NCI-H510A (cell line): ENCODE results near the gene OCIAD1.
"Not testable (repeated sequence)": the region's sequence is repeated elsewhere in the genome, so short reads cannot be mapped to it uniquely, and the experiment has no call there.

ENCODE experiments used
- DNase-seq: peaks from one replicate; lab custom pipeline; 2025; lab: John Stamatoyannopoulos, UW

The OCIAD1 gene

GRCh38 chr4:48821431-48821830 lies 9.5 kb upstream of the OCIAD1 start:
- not testable (repeated sequence) for DNase-seq

DNA sequence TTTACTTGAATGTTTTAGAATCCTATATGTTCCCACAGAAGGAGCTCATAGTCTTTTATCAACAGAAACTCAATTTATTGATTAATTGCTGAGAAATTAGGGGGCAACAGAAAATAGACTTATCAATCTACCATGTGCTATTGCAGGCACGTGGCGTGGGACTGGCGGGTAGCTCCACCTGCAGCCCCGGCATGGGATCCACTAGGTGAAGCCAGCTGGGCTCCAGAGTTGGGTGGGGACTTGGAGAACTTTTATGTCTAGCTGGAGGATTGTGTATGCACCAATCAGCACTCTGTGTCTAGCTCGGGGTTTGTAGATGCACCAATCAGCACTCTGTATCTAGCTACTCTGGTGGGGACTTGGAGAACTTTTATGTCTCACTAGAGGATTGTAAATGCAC lies 3.3 kb upstream of the OCIAD1 start:
- DNase-seq = no peak

- no peak for DNase-seq
Observed at GRCh38 chr4:48831532-48832030, 693 bp downstream of the OCIAD1 start.

GRCh38 chr4:48832571-48832970 lies 1.7 kb downstream of the OCIAD1 start:
- DNase-seq = no peak

- DNase-seq = no peak
Observed at GRCh38 chr4:48836658-48837057, 5.8 kb downstream of the OCIAD1 start.

DNA sequence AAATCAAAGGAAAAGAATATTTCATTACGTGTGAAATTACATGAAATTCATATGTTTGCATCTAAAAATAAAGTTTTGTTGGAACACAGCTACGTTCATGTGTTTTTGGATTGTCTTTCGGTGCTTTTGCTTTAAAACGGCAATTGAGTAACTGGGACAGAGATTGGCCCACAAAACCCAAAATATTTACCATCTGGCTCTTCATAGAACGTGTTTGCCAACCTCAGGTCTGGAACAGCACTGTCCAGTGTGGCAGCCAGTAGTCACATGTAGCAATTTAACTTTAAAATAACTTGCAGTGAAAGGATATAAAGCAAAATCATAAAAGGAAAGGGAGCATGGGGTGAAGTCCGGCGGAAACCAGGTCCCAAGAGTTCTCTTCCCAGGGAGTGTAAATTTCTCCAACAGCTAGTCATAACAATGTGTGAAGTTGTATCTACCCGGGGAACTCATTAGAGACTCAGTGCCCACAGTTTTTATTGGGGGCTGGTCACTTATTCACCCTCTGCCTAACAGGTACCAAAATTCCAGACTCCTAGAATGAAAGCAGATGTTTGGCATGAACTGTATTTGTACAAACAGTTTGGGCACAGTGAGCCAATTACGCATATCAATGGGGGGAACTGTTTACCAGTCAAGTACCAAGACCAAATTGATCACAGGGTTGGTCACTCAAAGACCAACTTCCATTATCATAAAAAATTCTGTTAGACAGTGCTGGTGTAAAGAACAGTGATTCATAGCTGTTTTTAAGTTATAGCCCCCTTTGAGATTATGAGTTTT lies 10.3 kb downstream of the OCIAD1 start:
- DNase-seq = no peak

GRCh38 chr4:48844843-48845242 lies 14.0 kb downstream of the OCIAD1 start:
- no peak for DNase-seq

DNA sequence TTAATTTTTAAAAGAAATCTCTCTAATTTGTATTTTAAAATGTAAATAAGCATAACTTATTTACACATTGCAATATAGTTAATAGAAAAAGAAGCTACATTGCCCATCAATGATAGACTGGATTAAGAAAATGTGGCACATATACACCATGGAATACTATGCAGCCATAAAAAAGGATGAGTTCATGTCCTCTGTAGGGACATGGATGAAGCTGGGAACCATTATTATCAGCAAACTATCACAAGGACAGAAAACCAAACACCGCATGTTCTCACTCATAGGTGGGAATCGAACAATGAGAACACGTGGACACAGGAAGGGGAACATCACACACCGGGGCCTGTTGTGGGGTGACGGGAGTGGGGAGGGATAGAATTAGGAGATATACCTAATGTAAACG lies 17.9 kb downstream of the OCIAD1 start:
- not testable (repeated sequence) for DNase-seq

DNA sequence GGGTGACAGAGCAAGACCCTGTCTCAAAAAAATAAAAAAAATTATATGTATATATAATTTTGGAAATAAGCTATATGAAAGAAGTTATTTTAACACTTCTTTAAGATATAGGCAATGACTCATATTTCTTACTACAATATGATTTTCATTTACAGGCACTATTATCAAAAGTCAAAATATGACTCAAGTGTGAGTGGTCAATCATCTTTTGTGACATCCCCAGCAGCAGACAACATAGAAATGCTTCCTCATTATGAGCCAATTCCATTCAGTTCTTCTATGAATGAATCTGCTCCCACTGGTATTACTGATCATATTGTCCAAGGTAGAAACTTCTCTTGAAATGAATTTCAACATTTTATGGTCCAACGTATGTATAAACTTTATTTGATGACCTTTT lies 20.8 kb downstream of the OCIAD1 start:
- no peak for DNase-seq

DNA sequence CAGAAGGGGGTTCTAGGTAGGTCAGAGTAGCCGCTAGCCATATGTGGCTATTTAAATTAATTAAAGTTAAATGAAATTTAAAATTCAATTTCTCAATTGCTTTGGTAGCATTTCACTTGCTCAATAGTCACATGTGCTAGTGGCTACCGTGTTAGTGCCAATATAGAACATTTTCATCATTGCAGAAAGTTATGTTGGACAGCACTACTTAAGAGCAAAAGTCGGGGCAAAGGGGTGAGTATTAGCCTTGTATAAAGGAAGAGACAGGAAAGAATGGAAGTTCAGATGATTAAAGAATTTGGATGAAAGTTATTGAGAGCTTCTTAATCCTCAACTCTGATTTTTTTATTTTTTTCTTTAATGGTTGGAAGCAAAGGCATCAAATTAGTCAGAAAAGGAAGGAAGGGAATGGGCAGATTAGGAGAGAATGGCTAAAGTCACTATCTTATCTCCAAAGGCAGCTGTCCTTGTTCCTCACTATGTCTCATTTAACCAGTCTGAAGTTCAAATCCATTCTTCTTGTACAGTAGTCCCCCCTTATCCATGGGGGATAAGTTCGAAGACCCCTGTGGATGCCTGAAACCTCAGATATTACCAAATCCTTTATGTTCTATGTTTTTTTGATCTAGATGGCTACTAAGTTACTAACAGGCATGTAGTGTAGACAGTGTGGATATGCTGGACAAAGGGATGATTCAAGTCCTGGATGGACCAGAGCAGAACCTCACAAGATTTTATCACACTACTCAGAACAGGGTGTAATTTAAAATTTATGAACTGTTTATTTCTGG lies 22.9 kb downstream of the OCIAD1 start:
- no peak for DNase-seq

GRCh38 chr4:48854395-48854683 lies 23.5 kb downstream of the OCIAD1 start:
- no peak for DNase-seq

GRCh38 chr4:48854982-48855381 lies 24.1 kb downstream of the OCIAD1 start:
- no peak for DNase-seq

DNA sequence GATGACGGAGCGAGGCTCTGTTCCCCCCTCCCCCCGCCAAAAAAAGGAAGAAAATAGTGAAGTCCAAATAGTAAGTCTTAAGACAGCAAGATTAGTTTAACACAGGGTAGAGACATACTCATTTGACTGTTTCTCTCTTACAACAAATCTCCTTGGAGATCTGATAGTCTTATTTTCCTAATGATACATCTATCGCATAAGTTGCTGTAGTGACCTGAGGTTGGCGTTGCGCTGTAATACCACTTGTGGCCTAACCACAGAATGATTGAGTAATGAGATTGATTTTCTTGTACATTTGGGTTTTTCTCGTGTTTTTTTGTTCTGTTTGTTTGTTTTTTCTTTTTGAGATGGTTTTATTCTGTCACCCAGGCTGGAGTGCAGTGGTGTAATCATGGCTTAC lies 27.2 kb downstream of the OCIAD1 start:
- no peak for DNase-seq

DNA sequence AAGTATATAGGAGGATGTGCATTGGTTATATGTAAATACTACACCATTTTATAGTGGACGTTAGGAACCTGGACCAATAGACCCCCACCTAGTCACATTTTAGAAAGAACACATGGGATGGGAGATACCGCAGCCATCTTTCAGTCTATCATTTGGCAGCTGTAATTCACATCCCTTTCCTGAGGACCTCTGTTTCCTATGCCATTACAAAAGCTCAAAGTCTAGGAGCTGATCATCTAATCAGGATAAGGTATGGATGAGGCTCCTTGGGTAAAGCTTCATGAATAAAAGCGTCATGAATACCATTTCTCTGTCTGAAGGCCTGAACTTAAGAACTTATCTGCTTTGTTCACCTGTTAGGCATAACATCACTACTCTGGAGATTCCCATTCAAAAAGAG lies 31.1 kb downstream of the OCIAD1 start:
- DNase-seq = no peak

GRCh38 chr4:48862661-48863060 lies 31.8 kb downstream of the OCIAD1 start:
- DNase-seq = no peak

DNA sequence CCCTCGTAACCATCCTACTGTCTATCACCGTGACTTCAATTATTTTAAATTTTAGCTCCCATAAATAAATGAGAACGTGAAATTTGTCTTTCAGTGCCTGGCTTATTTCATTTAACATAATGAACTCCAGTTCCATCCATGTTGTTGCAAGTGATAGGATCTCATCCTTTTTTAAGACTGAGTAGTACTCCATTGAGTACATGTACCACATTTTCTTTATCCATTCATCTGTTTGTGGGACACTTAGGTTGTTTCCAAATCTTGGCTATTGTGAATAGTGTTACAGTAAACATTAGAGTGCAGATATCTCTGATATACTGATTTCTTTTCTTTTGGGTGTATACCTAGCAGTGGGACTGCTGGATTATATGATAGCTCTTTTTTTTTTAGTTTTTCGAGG lies 32.8 kb downstream of the OCIAD1 start:
- no peak for DNase-seq

DNA sequence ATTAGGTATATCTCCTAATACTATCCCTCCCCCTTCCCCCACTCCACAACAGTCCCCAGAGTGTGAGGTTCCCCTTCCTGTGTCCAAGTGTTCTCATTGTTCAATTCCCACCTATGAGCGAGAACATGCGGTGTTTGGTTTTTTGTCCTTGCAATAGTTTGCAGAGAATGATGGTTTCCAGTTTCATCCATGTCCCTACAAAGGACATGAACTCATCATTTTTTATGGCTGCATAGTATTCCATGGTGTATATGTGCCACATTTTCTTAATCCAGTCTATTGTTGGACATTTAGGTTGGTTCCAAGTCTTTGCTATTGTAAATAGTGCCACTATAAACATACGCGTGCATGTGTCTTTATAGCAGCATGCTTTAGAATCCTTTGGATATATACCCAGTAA lies 33.8 kb downstream of the OCIAD1 start:
- not testable (repeated sequence) for DNase-seq

- DNase-seq = no peak
Observed at GRCh38 chr4:48877827-48878535, 47.1 kb downstream of the OCIAD1 start.

DNA sequence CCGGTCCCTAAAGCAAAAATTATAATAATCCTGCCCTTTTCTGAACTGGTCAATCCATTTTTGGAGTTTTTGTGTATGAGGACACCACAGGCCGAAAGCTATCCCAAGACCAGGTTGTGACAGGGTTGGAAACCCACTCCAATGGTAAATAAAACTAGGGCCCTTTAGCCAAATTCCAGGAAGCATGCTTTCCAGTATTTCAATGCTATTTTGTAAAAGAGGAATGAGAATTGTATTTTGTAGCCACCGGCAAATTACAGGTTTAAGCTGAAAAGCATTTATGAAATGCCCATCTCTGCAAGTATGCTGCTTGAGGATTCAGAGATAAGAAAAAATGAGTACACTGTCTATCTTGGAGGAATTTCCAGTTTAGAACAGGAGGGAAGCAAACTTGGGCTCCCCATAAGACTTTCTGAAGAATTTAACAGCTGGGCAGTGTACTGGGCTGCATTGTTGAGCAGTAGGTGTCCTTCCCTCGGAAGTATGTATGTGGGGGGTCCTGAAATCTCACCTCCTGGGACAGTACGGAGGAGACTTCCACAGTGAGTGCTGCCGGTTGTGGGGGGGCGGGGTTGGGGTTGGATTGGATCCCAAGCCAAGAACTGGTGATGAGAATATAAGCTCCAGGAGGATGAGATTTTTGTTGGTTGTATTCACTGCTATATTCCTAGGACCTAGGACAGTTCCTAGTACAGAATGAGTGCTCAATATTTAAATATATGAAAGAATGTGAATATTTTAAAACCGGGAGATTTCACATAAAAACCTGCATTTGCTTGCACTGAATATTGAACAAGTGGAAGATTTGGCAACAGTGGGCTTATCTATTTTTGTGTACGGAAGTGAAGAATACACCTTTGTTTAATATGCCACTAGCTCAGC lies 48.9 kb downstream of the OCIAD1 start:
- DNase-seq = no peak

DNA sequence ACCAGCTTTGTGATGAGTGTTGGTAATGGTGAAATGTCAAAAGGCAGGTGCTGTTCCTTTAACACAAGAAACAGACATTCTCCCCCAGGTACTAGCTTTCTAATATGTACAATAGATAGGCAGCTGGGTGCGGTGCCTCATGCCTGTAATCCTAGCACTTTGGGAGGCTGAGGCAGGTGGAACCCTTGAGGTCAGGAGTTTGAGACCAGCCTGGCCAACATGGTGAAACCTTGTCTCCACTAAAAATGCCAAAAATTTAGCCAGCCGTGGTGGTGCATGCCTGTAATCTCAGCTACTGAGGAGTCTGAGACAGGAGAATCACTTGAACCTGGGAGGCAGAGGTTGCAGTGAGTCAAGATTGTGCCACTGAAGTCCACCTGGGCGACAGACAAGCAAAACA lies 50.8 kb downstream of the OCIAD1 start:
- DNase-seq = not testable (repeated sequence)

GRCh38 chr4:48889750-48890149 lies 58.9 kb downstream of the OCIAD1 start:
- not testable (repeated sequence) for DNase-seq
